Uterus (tissue), 4 donors: ENCODE measurements around the gene TBX2. TPM values are rescaled to one million over a fixed set of nuclear protein-coding genes. Genes with fewer than 3 reads are reported as not detected.

Source experiments
- DNase-seq, 2 donors: peaks; one replicate each; pipeline ENCODE4 v3.0.0-alpha.2; 2019 to 2020
- H3K27ac ChIP-seq, 2 donors: fragments of 200-600 bp; sonication (generic); 1 replicate in 1 of 2; 2 replicates in 1 of 2; pipeline ENCODE4 v1.5.1; 2016 to 2018
- H3K27me3 ChIP-seq, 2 donors: fragments of 200-600 bp; sonication (generic); one replicate each; pipeline ENCODE4 v1.5.1; 2018 to 2019; ENCODE audit warnings: control low read depth in 1 of 2
- H3K36me3 ChIP-seq, 2 donors: fragments of 200-600 bp; sonication (generic); one replicate each; pipeline ENCODE4 v1.5.1; 2019; ENCODE audit warnings: control low read depth in 1 of 2
- H3K4me1 ChIP-seq, 2 donors: fragments of 200-600 bp; sonication (generic); one replicate each; pipeline ENCODE4 v1.5.1; 2018 to 2019; ENCODE audit warnings: control low read depth in 1 of 2
- H3K4me3 ChIP-seq, 2 donors: fragments of 200-600 bp; sonication (generic); 1 replicate in 1 of 2; 2 replicates in 1 of 2; pipeline ENCODE4 v1.5.1; 2018 to 2019; ENCODE audit warnings: mild to moderate bottlenecking in 1 of 2
- H3K9me3 ChIP-seq, 2 donors: fragments of 200-600 bp; sonication (generic); one replicate each; pipeline ENCODE4 v1.5.1; 2019; ENCODE audit warnings: control low read depth in 1 of 2
- CTCF ChIP-seq, 4 experiments: fragments of 200-600 bp in 2 of 4; fragments of 450-650 bp in 2 of 4; sonication (generic) in 2 of 4; IDR thresholded peaks; one replicate each; pipeline ENCODE4 v1.5.1; 2016 to 2019; ENCODE audit warnings: antibody characterized with exemption in 4 of 4, mild to moderate bottlenecking in 2 of 4, moderate library complexity in 1 of 4
- POLR2A ChIP-seq, 2 donors: fragments of 450-650 bp; IDR thresholded peaks; one replicate each; pipeline ENCODE4 v1.6.1; 2016; ENCODE audit warnings: antibody characterized with exemption in 2 of 2, mild to moderate bottlenecking in 1 of 2, moderate library complexity in 1 of 2
- intact Hi-C: fragments of 100-400 bp; cut with DNase I; formaldehyde crosslinking; loops from one replicate; pipeline ENCODE4 v1.15.1; 2023; ENCODE audit warnings: low total_unique reads
- total RNA-seq, 4 donors: library from RNA; depleted of rRNA in 3 of 4; stranded (reverse); fragments of >200 nt in 3 of 4; gene quantifications; one replicate each; pipeline versions ENCODE4 v1.1.0 to v1.2.4, GENCODE V29; 2014 to 2023
- donor health status: DM: yes; HTN: yes; CAD: no.

Gene TBX2
- total RNA-seq, 4 donors from 2014 or later: 0.29 to 40.5 (median 27.4) TPM

GRCh38 chr17:61406971-61407911 is 7.6 kb downstream of the TBX2 start:
- intact Hi-C loops: no loop called here
- H3K9me3 ChIP-seq: no peaks in the 10 kb centered on the region
- H3K36me3 ChIP-seq: no peaks in the 10 kb centered on the region
- H3K27me3 ChIP-seq: peaks cover 0 to 7% of the 10 kb centered on the region in 2 donors
- H3K4me1 ChIP-seq: no peaks in the 10 kb centered on the region
- no peak for DNase-seq
- no peak for TF ChIP-seq CTCF (IDR thresholded peaks at IDR 0.05)
- no peak for TF ChIP-seq POLR2A (IDR thresholded peaks at IDR 0.05)
- H3K4me3 ChIP-seq: no peak overlapping the region
- peak overlapping the region; percentile 18 to 91 for H3K27ac ChIP-seq

DNA sequence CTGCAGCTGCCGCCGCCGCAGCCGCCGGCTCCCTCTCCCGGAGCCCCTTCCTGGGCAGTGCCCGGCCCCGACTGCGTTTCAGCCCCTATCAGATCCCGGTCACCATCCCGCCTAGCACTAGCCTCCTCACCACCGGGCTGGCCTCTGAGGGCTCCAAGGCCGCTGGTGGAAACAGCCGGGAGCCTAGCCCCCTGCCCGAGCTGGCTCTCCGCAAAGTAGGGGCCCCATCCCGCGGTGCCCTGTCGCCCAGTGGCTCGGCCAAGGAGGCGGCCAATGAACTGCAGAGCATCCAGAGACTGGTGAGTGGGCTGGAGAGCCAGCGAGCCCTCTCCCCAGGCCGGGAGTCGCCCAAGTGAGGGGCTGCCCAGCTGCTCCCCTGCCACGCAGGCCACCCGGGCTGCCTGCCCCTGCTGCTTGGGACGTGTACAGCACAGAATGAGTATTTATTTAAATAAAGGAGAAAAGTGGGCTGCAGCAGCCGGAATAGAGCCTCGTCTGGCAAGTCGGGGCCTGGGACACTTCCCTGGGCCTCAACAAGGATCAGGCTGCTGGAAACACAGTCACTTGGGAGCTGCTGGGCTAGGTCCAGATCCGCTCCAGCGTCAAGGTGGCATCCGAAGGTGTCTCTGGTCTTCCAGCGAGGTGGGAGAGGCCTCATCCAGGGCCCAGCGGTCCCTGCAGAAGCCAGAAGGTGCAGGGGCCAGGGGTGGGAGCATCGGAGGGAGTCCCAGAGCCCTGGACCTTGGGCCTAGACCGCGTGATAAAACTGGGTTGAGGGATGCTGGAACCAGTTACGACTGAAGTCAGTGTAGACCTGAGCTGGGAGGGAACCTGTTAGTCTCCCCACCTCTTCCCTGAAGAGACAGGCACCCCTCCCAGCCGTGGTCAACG is 8.8 kb downstream of the TBX2 start:
- intact Hi-C loops: no loop called here
- peak overlapping the region; percentile 87 to 91 for H3K27ac ChIP-seq
- no peak for TF ChIP-seq POLR2A (IDR thresholded peaks at IDR 0.05)
- no peak for TF ChIP-seq CTCF (IDR thresholded peaks at IDR 0.05)
- H3K4me3 ChIP-seq: no peak overlapping the region
- no peak for DNase-seq
- peaks cover 0 to 1% of the 10 kb centered on the region in 2 donors for H3K27me3 ChIP-seq
- no peaks in the 10 kb centered on the region for H3K36me3 ChIP-seq
- no peaks in the 10 kb centered on the region for H3K4me1 ChIP-seq
- H3K9me3 ChIP-seq: no peaks in the 10 kb centered on the region

DNA sequence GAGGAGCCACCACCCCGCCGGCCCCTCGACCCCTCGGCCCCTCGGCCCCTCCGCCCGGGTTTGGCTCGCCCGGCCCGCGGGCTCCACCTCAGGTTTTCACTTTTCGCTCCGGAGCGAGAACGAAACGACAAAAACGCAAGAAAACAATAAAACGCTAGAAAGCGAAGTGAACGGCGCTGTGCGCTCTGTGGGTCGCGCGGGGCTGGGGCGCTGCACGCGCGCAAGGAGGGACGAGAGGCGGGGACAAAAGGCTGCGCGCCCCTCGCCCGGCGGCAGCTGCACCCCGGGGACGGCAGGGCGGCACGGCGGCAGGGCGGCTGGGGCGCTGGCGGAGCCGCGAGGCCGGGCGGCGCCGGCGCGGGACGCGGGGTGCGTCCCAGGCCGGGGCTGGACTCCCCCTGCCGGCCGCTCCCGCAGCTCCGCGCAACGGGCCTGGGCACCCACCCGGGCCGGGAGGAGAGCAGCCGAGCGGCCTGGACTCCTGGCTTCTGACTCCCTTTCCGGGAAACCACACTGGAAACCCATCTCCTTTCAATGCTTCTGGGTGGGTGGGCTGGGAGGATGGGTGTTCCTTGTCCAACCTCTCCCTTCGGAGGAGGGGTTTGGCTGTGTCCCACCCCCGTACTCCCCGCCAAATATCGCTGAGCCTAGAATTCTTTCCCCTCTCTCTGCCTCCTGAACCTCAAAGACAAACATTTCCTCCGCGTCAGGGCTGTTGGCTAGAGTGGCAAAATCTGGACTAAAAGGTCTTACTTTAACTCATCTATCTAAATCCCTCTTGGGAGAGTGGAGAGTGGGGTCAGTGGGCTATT is 9.9 kb downstream of the TBX2 start:
- H3K9me3 ChIP-seq: no peaks in the 10 kb centered on the region
- TF ChIP-seq POLR2A (IDR thresholded peaks at IDR 0.05) (peak in 1 of 2 donors; percentile 24), CTCF (IDR thresholded peaks at IDR 0.05) (peak; percentile 18 to 83 (median 62))
- peak overlapping the region; percentile 33 to 46 for H3K4me3 ChIP-seq
- H3K36me3 ChIP-seq: no peaks in the 10 kb centered on the region
- H3K27ac ChIP-seq: peak overlapping the region; percentile 87 to 91
- intact Hi-C loops: no loop called here
- peak; percentile 61 to 78 for DNase-seq
- H3K27me3 ChIP-seq: no peaks in the 10 kb centered on the region
- H3K4me1 ChIP-seq: no peaks in the 10 kb centered on the region

DNA sequence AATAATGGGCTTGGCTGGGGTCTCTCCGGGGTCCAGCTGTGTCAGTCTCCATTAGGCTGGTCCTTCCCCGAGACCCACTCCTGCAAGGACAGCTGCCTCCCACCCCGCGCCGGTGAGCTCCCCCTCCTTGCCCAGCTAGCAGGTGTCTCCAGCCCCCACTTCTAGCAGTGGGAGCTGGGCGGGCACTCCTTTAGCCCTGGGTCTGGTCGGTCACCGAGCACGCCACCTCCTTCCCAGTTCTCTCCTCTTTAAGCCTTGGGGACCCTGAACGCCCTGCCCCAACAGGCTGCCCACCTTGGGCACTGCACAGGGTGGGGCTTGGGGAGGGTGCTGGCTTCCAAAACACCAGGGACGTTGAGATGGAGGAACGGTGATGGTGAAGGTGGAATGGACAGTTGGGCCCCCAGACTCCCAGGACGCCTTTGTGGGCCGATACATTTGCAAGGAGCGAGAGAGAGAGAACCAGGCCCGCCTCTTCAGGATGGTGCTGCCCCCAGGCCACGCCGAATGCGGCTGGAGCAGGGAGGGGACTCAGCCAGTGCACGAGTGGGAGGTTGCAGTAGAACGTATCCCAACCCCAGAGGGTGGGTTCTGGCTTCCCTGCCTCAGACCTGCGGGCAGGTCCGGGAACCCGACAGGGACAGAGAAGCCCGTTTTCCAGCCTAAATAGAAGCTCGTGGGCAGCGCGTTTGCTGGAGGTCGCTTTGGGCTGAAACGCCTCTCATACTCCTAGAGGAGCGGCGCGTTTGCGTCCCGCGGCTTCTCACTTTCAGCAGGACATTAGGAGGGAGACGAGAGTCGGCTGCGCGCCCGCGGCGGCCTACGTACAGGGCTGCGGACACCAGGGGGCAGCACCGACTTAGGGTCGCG is 10.7 kb downstream of the TBX2 start:
- Histone ChIP-seq H3K27me3 (no peaks in the 10 kb centered on the region), H3K9me3 (no peaks in the 10 kb centered on the region), H3K36me3 (no peaks in the 10 kb centered on the region), H3K4me1 (no peaks in the 10 kb centered on the region), H3K27ac (peak overlapping the region; percentile 87 to 91), H3K4me3 (peak overlapping the region; percentile 33 to 47)
- TF ChIP-seq POLR2A (IDR thresholded peaks at IDR 0.05): no peak
- peak; percentile 41 to 59 (median 51) for TF ChIP-seq CTCF (IDR thresholded peaks at IDR 0.05)
- DNase-seq: peak; percentile 75 to 85
- intact Hi-C loops: no loop called here
